HG02870 (cell line): ENCODE results near the gene ITGA1.

Source experiments
- ATAC-seq: cut with Tn5 transposase; IDR thresholded peaks from one replicate; pipeline ENCODE4 v1.9.1; 2021; ENCODE audit warnings: mild to moderate bottlenecking, moderate library complexity; ENCODE audit not compliant: unreplicated experiment

ITGA1 gene

DNA sequence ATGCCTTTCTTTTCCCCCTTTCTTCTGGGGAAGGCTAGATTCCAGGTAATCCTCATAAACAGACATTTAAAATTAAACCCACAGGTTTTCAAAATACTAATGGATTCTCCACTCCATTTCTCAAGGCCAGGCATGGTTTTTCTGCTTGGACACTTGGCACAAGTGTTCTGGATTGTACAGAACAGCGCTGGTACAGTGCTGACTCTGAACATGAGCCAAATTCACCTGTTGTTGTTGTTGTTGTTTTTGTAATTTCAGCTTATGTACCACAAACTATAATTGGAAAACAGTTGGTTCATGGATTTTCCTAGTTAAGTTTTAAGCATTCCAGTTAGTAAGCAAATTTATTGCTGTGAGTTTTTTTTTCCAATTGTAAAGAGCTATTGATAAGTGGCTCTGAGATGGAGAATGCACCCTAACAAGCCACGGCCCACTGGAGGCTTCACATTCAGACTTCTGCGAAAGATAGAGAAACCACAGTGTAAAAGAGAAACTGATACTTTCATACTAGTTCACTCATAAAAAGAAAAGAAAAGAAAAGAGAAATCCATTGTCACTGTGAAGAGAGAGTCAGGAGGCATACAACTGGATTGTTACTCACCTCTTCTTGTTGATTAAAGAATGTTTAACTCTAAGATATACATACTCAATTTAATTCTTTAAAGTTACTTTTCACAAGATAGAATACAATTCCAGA lies 16.2 kb upstream of the ITGA1 start:
- ATAC-seq, result peak; percentile 85

DNA sequence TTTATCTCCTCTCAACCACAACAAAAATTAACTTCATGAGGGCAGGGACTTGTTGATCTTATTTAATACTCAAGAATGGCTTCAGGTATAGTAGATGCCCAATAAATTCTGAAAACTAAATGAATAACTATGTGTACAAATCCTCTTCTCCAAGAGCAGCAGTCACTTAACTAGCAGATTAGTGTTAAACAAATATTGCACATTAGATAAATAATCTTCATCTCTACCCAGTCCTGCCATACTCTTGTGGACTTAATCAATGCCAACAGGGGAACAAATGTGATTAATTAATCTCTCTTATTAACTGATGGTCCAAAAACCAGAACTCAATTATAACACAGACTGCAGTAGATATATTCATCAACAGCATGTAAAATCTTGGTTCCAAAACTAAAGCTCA lies 15.0 kb upstream of the ITGA1 start:
- no peak for ATAC-seq

DNA sequence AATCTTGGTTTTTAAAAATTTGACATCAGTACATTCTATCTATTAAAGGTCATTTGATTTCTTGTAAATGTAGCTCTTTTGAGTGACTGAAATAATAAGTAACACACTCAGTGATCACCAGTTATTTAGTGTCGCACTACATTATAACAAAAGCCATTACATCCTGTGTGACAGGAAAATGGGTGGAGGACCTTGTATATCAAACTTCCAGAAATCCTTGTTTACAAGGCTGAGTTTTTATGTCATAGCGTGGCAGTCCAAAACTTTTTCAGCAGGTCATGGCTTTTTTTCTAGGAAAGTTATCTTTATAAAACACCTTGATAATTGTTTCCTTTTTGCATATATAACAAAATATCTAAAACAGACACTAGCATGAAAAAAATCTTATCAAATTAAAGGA lies 14.4 kb upstream of the ITGA1 start:
- ATAC-seq, result no peak

DNA sequence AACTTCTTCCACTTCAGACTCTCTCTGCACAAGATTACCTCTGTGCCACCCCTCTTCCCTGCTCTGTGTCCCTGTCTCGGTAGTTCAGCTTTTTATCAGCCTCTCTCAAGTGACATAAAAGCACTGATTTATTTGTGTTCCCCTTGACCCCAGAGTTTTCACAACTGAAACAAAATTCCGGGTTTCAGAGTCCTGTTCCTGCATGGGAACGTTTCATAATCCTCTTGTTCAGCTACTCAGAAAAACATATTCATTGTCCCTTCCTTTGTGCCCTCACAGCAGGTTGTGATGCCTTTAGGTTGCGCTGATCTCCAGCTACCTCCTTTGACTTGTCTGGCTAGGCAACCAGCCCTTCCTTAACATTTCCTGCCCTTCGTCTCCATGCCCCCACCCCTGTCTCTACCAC lies 13.7 kb upstream of the ITGA1 start:
- no peak for ATAC-seq

DNA sequence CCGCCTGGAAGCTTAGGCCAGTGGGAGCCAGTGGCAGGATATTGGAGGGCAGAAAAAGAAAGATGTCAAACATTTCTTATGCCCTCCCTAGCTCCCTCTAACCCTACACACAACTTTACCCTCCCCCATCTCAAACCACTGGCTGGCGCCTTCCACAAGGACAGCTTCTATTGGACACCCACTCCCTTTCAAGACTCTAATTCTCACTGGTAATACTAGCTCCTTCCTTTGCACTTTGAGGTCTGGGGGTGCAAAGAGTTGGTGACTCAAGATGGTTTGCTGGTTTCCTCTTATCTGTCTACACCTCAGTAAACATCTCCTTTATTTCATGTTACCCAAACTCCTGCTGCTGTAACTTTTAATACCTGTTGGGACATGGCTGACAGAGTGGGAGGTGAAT lies 11.6 kb upstream of the ITGA1 start:
- no peak for ATAC-seq

DNA sequence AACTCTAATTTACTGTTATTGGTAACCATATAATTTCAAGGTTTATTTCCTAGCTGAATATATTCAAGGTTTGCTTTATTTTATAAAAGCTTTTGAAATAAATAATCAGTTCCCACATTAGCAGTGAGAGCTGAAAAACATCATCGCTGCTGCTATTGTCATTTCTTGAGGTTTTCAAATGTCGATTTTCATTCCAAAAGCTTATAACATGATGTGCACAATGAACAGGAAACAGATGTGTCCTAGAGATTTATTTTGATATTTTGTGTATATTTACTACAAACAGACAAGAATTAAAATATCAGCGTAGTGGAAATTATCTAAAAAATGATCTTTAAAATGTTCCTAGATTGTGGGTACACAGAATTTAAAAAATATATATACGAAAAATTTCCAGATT lies 10.5 kb upstream of the ITGA1 start:
- no peak for ATAC-seq

DNA sequence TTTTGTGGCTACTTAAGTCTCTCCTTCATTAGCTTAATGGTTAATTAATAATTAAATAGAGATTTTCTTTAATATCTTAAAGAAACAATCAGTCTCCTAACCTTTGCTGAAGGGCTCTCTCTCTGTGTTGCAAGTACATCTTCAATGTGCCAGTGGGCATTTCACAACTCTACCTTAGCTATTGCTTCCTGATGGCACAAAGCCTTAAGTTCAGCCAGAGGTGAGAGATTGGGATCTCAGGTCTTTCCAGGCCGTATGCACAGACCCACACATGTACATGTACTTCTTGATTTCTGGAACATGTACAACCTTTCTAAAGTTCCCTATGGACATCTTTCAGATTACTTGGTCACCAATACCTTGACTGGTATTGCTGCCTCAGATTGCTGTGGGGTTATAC lies 8.9 kb upstream of the ITGA1 start:
- no peak for ATAC-seq

DNA sequence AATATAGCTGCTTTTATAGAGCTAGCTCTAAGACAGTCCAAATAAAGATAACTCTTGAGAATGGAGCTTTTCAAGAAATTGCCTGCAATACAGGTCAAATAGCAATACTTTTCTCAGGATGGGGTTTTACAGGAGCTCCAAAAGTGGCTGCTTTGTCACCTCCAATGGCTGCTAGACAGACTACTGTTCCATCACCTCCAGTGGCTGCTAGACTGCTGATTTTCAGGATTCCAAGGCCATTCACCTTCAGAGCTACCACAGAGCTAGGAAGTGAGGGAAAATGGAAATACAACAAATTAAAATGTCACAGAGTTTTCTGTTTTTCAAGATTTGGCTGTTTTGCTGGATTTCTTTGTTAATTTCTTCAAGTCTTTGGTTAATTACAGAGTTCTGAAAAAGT lies 8.5 kb upstream of the ITGA1 start:
- ATAC-seq, result no peak

DNA sequence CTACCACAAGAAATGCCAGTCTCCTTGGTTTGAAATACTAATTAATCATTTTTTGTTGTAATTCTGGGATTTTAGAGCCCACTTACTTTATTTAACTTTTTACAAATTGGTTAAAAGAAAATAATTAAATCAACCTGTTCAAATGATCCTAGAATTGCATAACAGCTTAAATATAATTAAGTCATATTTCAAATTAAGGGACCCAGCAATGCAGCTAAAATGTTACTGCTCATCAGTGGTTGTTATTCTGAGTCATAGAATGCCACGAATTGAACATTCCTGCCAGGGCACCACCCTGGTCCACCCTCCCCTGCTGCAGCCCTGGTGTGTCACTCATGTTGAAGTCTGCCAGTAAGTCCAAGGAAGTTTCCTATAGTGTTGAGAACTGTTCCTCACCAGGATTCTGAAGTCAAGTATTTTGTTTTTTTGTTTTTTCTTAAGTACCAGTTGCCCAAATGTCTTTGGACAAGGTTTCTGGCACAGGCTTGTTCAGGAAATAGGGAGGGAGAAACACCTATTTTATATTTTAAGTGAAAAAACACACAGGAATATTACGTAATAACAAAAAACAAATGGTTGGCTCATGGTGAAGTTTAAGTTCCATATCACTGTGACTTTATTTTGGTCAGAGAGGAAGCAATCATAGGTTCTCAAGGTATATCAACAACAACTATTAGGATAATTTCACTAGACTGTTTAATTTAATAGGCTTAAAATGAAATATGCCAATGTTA lies 4.3 kb upstream of the ITGA1 start:
- no peak for ATAC-seq

DNA sequence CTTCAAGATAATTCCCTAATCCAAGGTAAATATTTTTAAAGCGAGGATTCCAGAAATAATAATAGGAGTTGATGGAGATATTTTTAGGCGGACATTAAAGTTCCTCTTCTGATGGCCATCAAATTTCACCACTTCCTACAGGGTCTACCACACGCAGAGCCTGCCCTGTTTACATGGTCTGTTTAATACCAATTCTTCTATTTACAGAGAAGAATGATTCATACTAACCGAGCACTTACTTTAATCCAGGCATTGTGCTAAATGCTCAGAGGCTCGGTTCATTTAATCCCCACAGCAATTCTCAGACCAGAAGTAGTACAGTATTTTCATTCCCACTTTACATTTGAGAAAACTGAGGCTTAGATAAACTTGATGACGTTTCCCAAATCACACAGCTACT lies 3.0 kb upstream of the ITGA1 start:
- ATAC-seq, result no peak

DNA sequence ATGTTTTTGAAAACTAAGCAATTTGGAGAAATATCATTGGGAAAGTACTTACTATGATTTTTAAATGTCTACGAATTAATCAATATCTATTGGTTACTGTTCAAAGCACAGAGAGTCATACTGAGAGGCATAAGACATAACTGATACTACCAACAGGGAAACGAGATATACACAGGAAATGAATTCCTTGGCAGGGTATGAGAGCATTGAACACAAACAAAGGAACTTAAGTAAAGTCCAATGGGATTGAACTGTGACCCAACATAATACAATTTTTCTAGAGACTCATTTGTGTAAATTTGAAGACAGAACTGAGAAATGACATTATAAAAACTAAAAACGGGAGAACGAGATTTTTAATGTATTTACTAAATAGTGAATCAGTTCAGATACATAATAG lies 1.3 kb upstream of the ITGA1 start:
- no peak for ATAC-seq

DNA sequence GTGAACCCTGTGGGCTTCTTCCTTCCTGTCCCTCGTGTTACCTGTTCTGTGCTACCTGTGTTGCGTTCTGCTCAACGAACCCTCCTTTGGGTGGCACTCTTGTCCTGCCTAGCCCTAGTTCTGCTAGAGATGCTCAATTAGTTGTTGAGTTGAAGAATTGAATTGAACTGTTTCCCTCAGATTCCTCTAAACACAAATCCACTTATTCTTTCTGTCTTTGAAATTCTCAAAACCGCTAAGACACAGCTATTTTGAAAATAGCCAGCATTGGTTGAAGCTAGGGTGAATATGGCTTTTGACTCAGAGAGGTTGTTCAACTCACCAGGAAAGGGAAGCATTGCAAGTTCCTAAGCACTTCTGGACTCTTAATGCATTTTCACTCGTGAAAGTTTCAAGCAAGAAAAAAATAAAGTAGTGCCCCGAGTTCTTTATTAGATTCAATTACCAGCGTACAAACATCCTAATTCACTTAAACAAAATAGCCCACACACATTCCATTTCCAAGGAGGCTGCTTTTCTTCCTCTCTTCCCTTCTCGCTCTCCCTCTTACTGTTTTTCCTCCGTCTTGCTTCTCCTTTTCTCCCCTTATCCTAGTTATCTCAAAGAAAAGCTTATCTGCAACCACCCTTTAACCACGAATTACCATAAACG lies 642 bp upstream of the ITGA1 start:
- ATAC-seq, result peak; percentile 35

DNA sequence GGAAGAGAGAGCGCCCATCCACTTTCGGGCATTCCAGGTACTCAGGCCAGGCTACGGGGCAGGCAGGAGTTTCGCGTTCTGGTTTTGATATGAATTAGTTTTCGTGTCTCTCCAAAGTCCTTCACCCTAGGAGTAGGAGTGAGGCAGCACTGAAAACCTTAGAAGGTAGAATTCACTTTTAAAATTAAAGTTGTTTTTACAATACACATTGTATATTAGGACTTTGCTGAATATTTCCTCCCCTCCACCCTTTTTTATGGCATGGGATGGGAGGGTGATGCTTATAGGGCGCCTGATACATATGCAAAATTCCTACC lies 747 bp downstream of the ITGA1 start:
- ATAC-seq, result no peak

DNA sequence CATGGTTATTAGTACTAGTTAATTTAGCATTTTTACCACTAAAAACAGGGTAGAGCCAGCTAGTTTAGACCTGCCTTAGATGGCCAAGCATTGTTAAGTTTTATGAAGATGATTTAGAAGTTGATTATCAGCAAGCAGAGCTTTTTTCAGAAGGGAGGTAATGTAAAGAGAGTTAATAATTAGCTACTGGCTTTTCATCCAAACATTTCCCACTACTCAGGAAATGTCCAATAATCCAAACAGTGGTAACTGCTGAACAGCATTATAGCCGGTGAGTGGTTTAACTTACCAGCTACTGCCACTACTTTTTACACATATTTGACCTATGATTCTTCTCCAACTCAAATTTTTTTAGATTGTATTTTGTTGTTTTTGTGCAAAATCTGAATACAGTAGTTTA lies 1.7 kb downstream of the ITGA1 start:
- no peak for ATAC-seq

DNA sequence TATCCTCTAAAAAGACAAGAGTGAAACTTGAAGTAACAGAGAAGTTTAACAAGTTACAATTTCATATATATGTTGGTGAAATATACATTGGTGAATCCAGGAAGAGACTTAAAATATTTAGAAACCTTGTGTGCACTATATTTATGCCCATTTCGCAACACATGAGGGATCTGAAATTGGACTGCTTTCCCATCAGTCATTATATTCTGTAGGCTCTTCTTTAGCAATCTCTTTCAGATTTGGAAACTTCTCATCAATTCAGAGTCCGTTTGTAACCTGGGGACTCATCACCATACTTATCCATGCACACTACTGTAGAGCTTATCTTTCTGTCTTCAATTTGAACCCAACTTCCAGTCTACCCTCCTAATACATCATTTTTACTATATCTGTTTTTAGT lies 2.1 kb downstream of the ITGA1 start:
- ATAC-seq, result no peak

DNA sequence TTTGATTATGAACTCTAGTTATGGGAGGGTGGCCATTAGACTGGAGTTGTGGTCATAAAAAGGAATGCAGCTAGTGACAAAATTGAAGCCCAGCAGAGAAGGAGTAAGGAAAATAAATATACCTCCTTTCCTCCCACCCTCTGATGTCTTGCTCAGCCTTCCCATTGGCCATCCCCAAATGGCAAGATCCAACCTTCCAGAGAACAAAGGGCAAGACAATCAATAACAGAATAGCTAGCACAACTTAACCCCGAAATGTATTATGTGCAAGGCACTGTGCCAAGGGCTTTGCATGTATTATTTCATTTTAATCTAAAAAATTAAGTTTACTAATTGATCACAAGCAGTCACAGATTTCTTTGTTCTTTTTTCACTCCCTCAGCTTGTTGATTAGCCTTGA lies 3.6 kb downstream of the ITGA1 start:
- ATAC-seq, result no peak

DNA sequence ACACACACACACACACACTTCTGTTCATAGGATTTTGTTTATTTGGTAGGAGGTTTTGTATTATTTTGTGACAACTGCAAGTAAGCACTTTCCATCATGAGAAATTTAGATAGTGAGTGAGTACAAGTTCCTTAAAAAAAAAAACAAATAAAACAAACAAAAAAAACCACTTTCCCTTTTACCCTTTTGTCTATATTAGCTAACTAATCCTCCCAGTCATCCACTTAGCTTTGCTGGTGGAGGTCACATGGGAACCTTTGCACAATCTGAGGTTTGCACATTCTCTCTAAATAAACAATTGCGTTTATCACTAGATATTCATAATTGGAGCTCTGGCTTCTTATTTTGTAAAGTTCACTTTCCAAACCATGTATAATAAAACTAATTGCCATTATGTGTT lies 6.8 kb downstream of the ITGA1 start:
- ATAC-seq, result no peak

DNA sequence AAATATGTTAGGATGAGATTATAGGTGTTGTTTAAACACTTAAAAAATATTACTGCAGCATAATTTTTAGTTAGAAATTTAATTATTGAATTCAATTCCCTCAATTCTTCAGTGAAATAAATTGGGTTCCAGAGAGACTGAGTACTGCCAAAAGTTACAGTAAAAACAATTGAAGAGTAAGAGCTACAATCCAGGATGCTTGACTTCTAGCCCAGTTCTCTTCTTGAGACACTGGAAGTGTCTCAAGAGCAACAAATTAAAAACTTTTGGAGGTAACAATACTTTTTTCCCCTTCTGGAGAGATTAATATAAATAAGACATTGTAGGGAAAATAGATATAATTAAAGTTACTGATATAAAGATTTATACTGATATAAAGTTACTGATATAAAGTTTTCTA lies 8.3 kb downstream of the ITGA1 start:
- ATAC-seq, result no peak

DNA sequence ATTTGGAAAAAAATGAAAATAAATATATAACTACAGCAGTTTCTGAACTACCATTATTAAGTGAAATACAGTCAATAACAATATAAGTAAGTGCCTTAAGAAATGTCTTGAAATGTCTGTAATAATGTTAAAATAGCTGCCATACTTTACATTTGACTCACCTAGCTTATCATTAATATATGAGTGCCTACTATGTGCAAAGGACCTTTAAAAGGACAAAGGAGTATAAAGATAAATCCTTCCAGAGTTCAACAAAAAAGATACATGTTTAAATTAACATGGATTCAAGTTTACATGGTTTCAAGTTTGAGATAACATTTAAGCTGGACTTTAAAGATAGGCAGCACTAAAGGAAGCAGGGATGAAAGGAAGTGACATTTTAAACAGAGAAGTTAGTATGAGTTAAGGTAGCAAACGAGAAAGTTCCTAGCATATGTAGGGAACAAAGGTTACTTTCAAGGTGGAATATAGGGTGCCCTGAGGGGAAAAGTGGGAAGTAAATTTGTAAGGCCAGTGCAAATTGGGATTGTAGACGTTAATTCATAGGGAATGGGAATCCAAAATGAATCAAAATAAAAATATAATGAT lies 8.9 kb downstream of the ITGA1 start:
- ATAC-seq, result no peak

DNA sequence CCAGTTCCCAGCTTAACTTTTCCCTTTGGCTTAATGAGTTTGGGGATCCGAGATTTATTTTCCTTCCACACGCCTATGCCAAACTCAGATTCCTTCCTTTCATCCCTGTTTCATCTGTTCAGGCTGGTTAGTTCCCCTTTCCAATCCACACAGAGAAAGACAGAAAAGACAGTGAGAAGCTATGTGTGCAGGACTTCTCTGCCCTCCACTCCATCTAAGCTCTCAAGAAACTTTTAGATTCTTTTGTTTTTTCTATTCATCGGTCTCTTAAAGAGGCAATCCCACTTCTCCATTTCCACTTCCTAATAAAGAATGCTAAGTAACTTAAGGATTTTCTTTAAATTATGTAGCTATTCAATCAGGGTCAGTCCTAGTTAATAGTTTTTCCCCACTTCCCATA lies 11.2 kb downstream of the ITGA1 start:
- no peak for ATAC-seq

DNA sequence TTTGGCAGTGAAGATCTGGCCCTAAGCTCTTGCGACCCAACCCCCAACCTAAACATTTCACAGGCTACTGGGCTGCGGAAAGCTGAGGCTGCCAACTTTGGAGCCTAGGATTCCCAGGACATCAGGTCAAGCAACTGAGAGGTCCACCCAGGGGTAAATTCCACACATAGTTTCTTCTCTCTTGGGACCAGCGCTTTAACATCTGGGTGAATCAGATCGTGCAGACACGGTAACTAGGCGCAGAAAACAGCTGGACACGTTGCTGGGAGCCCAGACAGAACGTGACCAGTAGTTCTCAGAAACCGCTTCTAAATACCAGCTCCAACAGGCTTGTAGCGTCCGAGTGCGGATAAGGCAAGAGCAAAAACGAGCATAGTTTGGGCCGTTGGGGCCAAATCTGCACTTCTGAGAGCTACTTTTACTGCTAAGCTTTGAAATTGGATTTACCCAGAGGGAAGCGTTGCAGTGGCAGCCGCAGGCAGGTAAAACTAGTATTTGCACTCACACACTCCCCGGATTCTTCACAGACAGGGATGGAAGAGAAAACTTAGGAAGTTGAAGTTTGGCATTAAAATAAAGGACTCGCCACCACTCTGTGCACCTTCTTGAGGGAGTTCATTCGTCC lies 11.8 kb downstream of the ITGA1 start:
- ATAC-seq, result peak; percentile 26

DNA sequence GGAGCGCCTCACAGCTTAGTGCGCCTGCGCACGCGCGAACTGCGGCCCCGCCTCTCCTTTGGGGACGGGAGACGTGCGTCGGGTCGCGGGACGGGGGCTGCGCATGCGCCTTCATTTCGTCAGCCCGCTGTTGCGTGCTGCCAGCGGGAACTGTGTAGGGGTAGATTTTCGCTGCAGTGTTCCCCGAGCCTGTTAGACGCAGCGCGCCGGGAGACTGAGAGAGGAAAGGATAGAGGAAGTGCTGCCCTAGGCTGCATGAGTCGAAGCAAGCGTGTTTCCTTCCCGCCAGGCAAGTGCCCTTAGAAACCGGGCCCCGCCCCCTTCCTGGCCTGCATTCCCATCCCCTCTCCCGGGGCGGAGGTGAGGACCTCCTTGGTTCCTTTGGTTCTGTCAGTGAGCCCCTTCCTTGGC lies 12.3 kb downstream of the ITGA1 start:
- ATAC-seq, result peak; percentile 79
